ENCODE results near the gene MRPL12. TPM values are rescaled to one million over a fixed set of nuclear protein-coding genes. Genes with fewer than 3 reads are reported as not detected.
A peak's percentile ranks its signal among the peaks of the same experiment; 100 is the strongest.

The MRPL12 gene
- 10 to 100 TPM; 53.4 to 63.5 TPM for total RNA-seq

DNA sequence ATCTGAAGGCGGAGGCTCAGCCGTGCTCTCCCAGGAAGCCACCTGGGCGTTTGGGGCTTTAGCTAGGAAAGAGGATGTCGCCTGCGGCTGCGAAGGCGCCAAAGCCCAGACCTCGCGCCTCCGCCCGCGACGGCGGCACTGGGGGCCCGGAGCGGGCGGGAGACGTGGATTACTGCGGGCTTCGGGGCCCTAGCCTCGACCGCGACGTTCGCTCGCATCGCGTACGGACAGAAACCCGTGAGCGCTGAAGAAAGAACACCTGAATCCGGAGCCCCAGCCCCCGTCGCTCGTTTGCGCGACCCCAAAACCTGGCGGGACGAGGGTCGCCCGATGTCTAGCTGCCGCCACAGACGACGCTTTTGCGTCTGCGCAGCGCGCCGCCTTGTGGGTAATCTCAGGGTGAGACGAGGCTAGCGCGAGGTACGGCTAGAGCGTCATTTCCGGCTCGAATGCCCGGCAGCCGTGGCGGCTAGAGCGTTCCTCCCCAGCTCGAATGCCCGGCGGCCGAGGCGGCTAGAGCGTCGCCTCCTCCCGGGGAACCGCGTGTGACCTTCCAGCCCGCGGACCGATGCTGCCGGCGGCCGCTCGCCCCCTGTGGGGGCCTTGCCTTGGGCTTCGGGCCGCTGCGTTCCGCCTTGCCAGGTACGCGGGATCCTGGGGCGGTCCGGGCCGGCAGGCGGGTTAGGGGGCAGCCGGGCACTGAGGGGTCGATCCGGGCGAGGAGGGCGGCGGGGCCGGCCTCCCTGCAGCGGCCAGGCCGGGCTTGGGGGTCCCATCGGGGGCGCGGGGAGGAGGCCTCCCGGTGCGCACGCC lies at the start of gene MRPL12:
TSS of gene MRPL12 (plus strand) at position 434 of the 813 bp plus-strand sequence. CDS start at position 569, 135 bp downstream.
- H3K4me1 ChIP-seq (replicated peaks), result peaks cover 25% of the 10 kb centered on the region
- H3K27me3 ChIP-seq (replicated peaks; ENCODE audit: insufficient read depth), result no peaks in the 10 kb centered on the region
- intact Hi-C loops (cut with DNase I), result no loop called here
- peak; percentile 94 for DNase-seq (ENCODE audit: low spot score)
- no peaks in the 10 kb centered on the region for H3K9me3 ChIP-seq
- H3K36me3 ChIP-seq, result peaks cover 0 to 6% of the 10 kb centered on the region in 2 donors
- under 1% methylated on average over 82 of the region's 102 CpGs for WGBS
- peak within 1 kb of the TSS; percentile 73 to 95 for H3K4me3 ChIP-seq
- peak within 1 kb of the TSS; percentile 91 to 96 for H3K27ac ChIP-seq
- TF ChIP-seq POLR2AphosphoS5 (IDR thresholded peaks at IDR 0.05) (peak; percentile 99), POLR2A (IDR thresholded peaks at IDR 0.05) (peak; percentile 84)
- TF ChIP-seq, protein P1, sequence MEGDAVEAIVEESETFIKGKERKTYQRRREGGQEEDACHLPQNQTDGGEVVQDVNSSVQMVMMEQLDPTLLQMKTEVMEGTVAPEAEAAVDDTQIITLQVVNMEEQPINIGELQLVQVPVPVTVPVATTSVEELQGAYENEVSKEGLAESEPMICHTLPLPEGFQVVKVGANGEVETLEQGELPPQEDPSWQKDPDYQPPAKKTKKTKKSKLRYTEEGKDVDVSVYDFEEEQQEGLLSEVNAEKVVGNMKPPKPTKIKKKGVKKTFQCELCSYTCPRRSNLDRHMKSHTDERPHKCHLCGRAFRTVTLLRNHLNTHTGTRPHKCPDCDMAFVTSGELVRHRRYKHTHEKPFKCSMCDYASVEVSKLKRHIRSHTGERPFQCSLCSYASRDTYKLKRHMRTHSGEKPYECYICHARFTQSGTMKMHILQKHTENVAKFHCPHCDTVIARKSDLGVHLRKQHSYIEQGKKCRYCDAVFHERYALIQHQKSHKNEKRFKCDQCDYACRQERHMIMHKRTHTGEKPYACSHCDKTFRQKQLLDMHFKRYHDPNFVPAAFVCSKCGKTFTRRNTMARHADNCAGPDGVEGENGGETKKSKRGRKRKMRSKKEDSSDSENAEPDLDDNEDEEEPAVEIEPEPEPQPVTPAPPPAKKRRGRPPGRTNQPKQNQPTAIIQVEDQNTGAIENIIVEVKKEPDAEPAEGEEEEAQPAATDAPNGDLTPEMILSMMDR (IDR thresholded peaks at IDR 0.05), result peak in 3 of 4 experiments; percentile 24 to 74 (median 57)

DNA sequence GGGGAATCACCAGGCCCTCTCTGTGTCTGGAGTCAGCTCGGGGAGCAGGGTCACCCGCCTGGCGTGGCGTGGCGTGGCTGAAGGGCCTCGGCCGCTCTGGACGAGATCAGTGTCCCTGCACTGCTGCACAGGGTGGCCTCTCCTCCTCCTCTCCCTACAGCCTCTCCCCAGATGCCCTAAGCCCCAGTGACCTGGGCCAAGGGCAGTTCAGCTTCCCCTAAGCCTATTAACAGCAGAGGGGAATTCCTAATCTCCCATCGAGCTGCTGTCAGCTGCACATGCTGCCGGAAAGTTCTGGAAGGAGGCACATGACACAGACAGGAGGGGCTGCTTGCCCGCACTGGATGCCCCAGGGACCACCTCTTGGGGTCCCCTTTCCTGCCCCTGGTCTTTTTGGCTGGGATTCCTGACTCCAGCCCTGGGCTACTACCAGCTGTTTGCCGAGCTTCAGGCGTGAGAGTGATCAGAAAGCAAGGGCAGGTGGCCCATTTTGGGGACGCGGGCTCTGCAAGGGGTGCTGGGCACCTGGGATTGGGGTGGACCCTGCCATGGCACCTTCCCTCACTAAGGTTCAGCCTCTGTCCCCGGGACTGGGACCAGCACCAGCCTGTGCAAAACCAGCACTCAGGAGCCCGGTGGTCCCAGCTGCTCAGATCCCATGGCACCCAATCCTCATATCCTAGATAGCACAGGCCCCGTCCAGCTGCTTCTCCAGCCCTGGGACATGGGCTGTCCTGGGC lies 47.6 kb upstream of the MRPL12 start:
- no peaks in the 10 kb centered on the region for H3K4me1 ChIP-seq (replicated peaks)
- no peak overlapping the region for H3K4me3 ChIP-seq
- intact Hi-C loops (cut with DNase I), result no loop called here
- 81% methylated on average over 18 of the region's 18 CpGs for WGBS
- DNase-seq (ENCODE audit: low spot score), result no peak
- TF ChIP-seq POLR2AphosphoS5 (IDR thresholded peaks at IDR 0.05) (no peak), POLR2A (IDR thresholded peaks at IDR 0.05) (no peak)
- TF ChIP-seq, protein P1 (IDR thresholded peaks at IDR 0.05), result no peak
- H3K27me3 ChIP-seq (replicated peaks; ENCODE audit: insufficient read depth), result no peaks in the 10 kb centered on the region
- H3K9me3 ChIP-seq, result no peaks in the 10 kb centered on the region
- H3K27ac ChIP-seq, result no peak overlapping the region
- H3K36me3 ChIP-seq, result no peaks in the 10 kb centered on the region

DNA sequence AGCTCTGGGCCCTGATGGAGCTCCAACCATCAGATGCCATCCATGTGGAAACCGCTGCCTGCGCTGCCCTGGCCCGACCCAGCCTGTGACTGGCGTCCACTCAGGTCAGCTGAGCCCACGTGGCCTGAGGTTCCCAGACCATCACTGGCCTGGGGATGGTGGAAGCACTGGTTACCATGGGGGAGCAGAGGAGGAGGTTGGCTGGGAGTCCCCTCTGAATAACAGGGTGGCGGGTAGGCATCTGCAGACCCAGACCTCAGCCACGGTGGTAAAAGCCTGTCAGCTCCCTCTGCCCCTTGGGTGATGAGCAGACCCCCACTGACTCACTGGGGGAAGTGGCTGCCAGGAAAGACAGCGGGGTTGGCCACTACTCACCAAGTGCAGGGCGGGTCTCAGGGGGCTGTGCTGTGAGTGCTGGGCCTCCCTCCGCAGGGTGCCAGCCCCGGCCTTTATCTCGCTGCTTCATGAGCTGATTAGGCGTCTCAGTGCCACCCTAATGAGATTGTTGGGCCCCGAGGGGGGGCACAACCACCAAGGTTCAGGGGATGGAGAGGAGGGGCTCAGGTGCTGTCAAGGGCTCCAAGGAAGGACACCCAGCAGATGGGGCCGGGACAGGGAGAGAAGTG lies 46.9 kb upstream of the MRPL12 start, which contains the start of gene PDE6G:
TSS of gene PDE6G (minus strand) at position 425 of the 626 bp plus-strand sequence. CDS start 3,237 bp downstream, outside the sequence.
- intact Hi-C loops (cut with DNase I), result no loop called here
- WGBS, result 80% methylated on average over 15 of the region's 15 CpGs
- no peaks in the 10 kb centered on the region for H3K9me3 ChIP-seq
- H3K27ac ChIP-seq, result no peak within 1 kb of the TSS
- no peaks in the 10 kb centered on the region for H3K27me3 ChIP-seq (replicated peaks; ENCODE audit: insufficient read depth)
- no peak for TF ChIP-seq POLR2A (IDR thresholded peaks at IDR 0.05)
- TF ChIP-seq, protein P1 (IDR thresholded peaks at IDR 0.05), result no peak
- TF ChIP-seq POLR2AphosphoS5 (IDR thresholded peaks at IDR 0.05), result no peak
- no peaks in the 10 kb centered on the region for H3K4me1 ChIP-seq (replicated peaks)
- no peaks in the 10 kb centered on the region for H3K36me3 ChIP-seq
- no peak within 1 kb of the TSS for H3K4me3 ChIP-seq
- DNase-seq (ENCODE audit: low spot score), result no peak

DNA sequence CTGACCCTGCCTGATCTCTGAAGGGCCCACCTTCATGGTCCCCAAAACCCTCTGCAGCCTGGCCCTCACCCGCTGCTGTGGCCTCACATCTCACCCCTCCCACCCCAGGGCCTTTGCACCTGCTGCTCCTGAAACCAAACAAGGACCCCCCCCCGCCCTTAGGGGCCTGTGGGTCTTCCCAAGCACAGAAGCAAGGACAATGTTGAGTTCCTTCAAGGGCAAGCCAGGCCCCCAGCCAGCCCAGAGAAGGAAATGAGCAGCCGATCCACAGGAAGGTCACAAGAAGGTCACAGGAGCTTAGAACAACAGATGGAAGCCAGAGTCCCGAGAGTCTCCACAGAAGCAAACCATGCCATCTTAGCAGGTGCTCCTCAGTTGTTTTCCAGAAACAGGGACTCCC lies 46.3 kb upstream of the MRPL12 start:
- Histone ChIP-seq H3K4me3 (no peak overlapping the region), H3K27me3 (replicated peaks; ENCODE audit: insufficient read depth) (no peaks in the 10 kb centered on the region), H3K9me3 (no peaks in the 10 kb centered on the region), H3K4me1 (replicated peaks) (no peaks in the 10 kb centered on the region), H3K27ac (no peak overlapping the region), H3K36me3 (no peaks in the 10 kb centered on the region)
- intact Hi-C loops (cut with DNase I), result no loop called here
- TF ChIP-seq POLR2AphosphoS5 (IDR thresholded peaks at IDR 0.05) (no peak), POLR2A (IDR thresholded peaks at IDR 0.05) (no peak)
- TF ChIP-seq, protein P1 (IDR thresholded peaks at IDR 0.05), result no peak
- WGBS, result 63% methylated on average over 4 of the region's 4 CpGs
- no peak for DNase-seq (ENCODE audit: low spot score)
